Upper lobe of left lung (tissue), 6 donors: ENCODE results near the gene SPATA33. TPM values are rescaled to one million over a fixed set of nuclear protein-coding genes. Genes with fewer than 3 reads are reported as not detected.

Experiments
- ATAC-seq, 2 donors: fragments of 200-7000 bp; cut with Tn5 transposase; one replicate each; pipeline ENCODE4 v1.9.1; 2022; ENCODE audit warnings: mild to moderate bottlenecking in 2 of 2, moderate library complexity in 2 of 2; ENCODE audit not compliant: low FRiP score in 2 of 2
- DNase-seq, 2 donors: peaks; one replicate each; pipeline ENCODE4 v3.0.0-alpha.2; 2019 to 2020
- H3K27ac ChIP-seq, 4 donors: fragments of 200-600 bp; sonication (generic); one replicate each; pipeline ENCODE4 v1.5.1; 2016 to 2019
- H3K27me3 ChIP-seq, 4 donors: fragments of 200-600 bp; sonication (generic); one replicate each; pipeline ENCODE4 v1.5.1; 2017 to 2019
- H3K36me3 ChIP-seq, 4 donors: fragments of 200-600 bp; sonication (generic); one replicate each; pipeline ENCODE4 v1.5.1; 2016 to 2019
- H3K4me1 ChIP-seq, 4 donors: fragments of 200-600 bp; sonication (generic); one replicate each; pipeline ENCODE4 v1.5.1; 2018 to 2019
- H3K4me3 ChIP-seq, 4 donors: fragments of 200-600 bp; sonication (generic); one replicate each; pipeline ENCODE4 v1.5.1; 2017 to 2019; ENCODE audit warnings: mild to moderate bottlenecking in 2 of 4, moderate library complexity in 1 of 4
- H3K9me3 ChIP-seq, 4 donors: fragments of 200-600 bp; sonication (generic); one replicate each; pipeline ENCODE4 v1.5.1; 2018 to 2019
- EP300 ChIP-seq, 4 donors: sonication (generic); formaldehyde crosslinking; IDR thresholded peaks; one replicate each; pipeline ENCODE4 v1.5.1; 2017; ENCODE audit warnings: antibody characterized with exemption in 4 of 4, control low read depth in 2 of 4
- POLR2A ChIP-seq, 4 donors: fragments of 450-650 bp; IDR thresholded peaks; one replicate each; pipeline ENCODE4 v1.5.1; 2016 to 2017; ENCODE audit warnings: antibody characterized with exemption in 4 of 4, mild to moderate bottlenecking in 2 of 4
- POLR2AphosphoS5 ChIP-seq, 2 donors: sonication (generic); formaldehyde crosslinking; IDR thresholded peaks; one replicate each; pipeline ENCODE4 v1.5.1; 2017; ENCODE audit warnings: antibody characterized with exemption in 2 of 2
- WGBS, 2 donors: methylation state at CpG; one replicate each; pipeline ENCODE4 v1.1.5; 2017 to 2018; 5-methylcytosine and 5-hydroxymethylcytosine counted together
- total RNA-seq, 6 donors: library from RNA; depleted of rRNA in 4 of 6; stranded (reverse); fragments of >200 nt in 4 of 6; gene quantifications; one replicate each; pipeline versions ENCODE4 v1.1.0 to v1.2.1, GENCODE V29; 2016 to 2021
- TF ChIP-seq, protein P1 (sequence below), 6 experiments: fragments of 450-650 bp in 4 of 6; fragments of 200-600 bp in 2 of 6; sonication (generic) in 2 of 6; IDR thresholded peaks; one replicate each; pipeline ENCODE4 v1.5.1; 2016 to 2019; ENCODE audit warnings: antibody characterized with exemption in 6 of 6
- donor health status: DM: no; HTN: no; CAD: no; lungs with moderate emphysema.
- donor health status: DM: no; HTN: yes; CAD: no; lungs with severe emphysema.

Gene SPATA33
- total RNA-seq, 6 donors from 2014 or later = 5.8 to 22.0 (median 8.8) TPM

DNA sequence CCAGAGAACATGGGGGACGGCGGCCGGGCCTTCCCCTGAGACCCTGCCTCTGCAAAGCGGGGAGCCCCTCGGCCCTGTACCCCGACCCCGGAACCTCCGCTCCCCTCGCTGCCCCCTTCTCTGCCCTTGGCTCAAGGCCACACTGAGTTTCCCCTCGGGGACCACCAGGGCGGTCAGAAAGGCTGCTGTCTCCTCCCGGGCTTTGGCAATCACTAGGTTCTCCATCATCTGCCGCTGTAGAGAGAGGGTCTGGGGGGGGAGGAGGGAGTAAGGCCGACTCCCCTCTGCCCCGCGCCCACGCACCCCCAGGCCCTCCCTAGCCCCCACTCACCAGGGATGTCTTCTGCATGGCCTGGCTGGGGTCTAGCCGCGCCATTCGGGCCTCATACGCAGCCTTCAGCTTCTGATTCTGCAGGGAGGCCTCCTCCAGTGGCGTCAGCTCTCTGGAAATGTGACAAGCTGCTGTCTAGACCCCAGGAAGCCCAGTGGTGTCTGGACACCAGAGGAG, 54.7 kb downstream of the SPATA33 start:
- no peaks in the 10 kb centered on the region for H3K9me3 ChIP-seq
- H3K36me3 ChIP-seq = peaks cover 0 to 8% (median 0%) of the 10 kb centered on the region in 4 donors
- no peak for TF ChIP-seq POLR2A (IDR thresholded peaks at IDR 0.05)
- no peak for TF ChIP-seq POLR2AphosphoS5 (IDR thresholded peaks at IDR 0.05)
- TF ChIP-seq EP300 (IDR thresholded peaks at IDR 0.05) = no peak
- TF ChIP-seq, protein P1, sequence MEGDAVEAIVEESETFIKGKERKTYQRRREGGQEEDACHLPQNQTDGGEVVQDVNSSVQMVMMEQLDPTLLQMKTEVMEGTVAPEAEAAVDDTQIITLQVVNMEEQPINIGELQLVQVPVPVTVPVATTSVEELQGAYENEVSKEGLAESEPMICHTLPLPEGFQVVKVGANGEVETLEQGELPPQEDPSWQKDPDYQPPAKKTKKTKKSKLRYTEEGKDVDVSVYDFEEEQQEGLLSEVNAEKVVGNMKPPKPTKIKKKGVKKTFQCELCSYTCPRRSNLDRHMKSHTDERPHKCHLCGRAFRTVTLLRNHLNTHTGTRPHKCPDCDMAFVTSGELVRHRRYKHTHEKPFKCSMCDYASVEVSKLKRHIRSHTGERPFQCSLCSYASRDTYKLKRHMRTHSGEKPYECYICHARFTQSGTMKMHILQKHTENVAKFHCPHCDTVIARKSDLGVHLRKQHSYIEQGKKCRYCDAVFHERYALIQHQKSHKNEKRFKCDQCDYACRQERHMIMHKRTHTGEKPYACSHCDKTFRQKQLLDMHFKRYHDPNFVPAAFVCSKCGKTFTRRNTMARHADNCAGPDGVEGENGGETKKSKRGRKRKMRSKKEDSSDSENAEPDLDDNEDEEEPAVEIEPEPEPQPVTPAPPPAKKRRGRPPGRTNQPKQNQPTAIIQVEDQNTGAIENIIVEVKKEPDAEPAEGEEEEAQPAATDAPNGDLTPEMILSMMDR (IDR thresholded peaks at IDR 0.05) = no peak
- no peak overlapping the region for H3K27ac ChIP-seq
- 20% methylated on average over 6 to 21 of the region's 22 CpGs for WGBS, 2 donors
- ATAC-seq (no peak), DNase-seq (peak in 1 of 2 donors; percentile 66)
- H3K4me1 ChIP-seq = peaks cover 9 to 16% (median 12%) of the 10 kb centered on the region in 4 donors
- peak overlapping the region in 3 of 4 donors; percentile 32 to 49 (median 37) for H3K4me3 ChIP-seq
- H3K27me3 ChIP-seq = peaks cover 0 to 7% (median 1%) of the 10 kb centered on the region in 4 donors

DNA sequence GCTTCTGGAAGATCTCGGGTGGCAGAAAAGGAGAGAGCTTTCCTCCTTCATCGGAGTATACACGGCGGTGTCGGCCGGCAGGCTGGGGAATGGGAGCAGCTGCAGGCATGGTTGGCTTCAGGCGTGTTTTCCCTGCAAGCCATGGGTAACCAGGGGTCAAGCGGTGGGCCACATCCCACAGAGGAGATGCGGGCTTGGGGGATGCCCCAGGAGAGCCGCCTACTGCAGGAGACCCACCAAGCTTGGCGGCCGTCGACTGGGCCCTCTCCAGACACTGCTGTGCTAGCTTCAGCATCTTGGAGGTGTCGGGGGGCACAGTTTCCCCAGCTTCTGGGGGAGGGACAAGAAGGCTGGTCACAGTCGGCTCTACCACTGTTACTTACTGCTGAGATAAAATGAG, 58.9 kb downstream of the SPATA33 start:
- TF ChIP-seq POLR2AphosphoS5 (IDR thresholded peaks at IDR 0.05) (no peak), POLR2A (IDR thresholded peaks at IDR 0.05) (no peak), EP300 (IDR thresholded peaks at IDR 0.05) (no peak)
- TF ChIP-seq, protein P1 (IDR thresholded peaks at IDR 0.05) = no peak
- Histone ChIP-seq H3K9me3 (no peaks in the 10 kb centered on the region), H3K27ac (no peak overlapping the region), H3K36me3 (no peaks in the 10 kb centered on the region), H3K4me3 (no peak overlapping the region), H3K4me1 (peaks cover 21 to 34% (median 26%) of the 10 kb centered on the region in 4 donors), H3K27me3 (peaks cover 0 to 8% (median 5%) of the 10 kb centered on the region in 4 donors)
- peak in 1 of 2 donors; percentile 67 for DNase-seq
- ATAC-seq = no peak
- 92 to 95% methylated on average over 11 to 15 of the region's 15 CpGs for WGBS, 2 donors

GRCh38 chr16:89716916-89717687, 59.5 kb downstream of the SPATA33 start:
- peak in 1 of 2 donors; percentile 61 for DNase-seq
- Histone ChIP-seq H3K9me3 (no peaks in the 10 kb centered on the region), H3K4me3 (no peak overlapping the region), H3K4me1 (peaks cover 15 to 31% (median 20%) of the 10 kb centered on the region in 4 donors), H3K27ac (no peak overlapping the region), H3K27me3 (peaks cover 0 to 8% (median 5%) of the 10 kb centered on the region in 4 donors), H3K36me3 (no peaks in the 10 kb centered on the region)
- no peak for ATAC-seq
- TF ChIP-seq POLR2AphosphoS5 (IDR thresholded peaks at IDR 0.05) (no peak), EP300 (IDR thresholded peaks at IDR 0.05) (no peak), POLR2A (IDR thresholded peaks at IDR 0.05) (no peak)
- WGBS, 2 donors = 90 to 93% methylated on average over 20 to 25 of the region's 29 CpGs

DNA sequence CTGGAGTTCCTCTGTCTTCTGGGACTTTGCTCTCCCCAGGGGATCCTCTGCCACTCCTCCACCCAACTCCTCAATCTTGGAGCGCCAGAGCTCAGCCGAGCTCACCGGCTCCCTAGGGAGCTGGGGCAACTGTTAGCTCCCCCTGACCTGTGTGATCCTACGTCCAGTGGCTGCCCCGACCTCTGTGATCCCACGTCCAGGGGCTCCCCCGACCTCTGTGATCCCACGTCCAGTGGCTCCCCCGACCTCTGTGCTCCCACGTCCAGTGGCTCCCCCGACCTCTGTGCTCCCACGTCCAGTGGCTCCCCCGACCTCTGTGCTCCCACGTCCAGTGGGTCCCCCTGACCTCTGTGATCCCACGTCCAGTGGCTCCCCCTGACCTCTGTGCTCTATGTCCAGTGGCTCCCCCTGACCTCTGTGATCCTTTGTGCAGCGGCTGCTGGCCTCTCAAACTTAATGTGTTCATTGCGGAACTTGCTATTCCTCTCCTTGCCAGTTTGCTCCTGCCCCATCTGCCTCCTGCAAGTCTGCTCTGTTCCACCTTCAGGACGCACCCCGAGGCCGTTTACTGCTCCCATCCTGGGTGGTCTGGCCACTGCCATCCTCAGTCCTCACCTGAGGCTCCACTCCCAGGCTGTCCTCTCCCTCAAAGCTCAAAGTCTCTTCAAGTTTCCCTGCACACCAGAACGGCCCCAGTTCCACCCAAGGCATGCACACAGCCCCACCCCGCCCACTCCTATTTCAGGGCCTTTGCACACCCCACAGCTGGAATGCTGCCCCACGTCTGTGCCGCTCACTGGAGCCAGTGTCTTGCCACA, 60.3 kb downstream of the SPATA33 start:
- DNase-seq (peak in 1 of 2 donors; percentile 30), ATAC-seq (no peak)
- WGBS, 2 donors = 87 to 88% methylated on average over 14 to 24 of the region's 24 CpGs
- no peak for TF ChIP-seq POLR2A (IDR thresholded peaks at IDR 0.05)
- H3K4me1 ChIP-seq = peaks cover 19 to 33% (median 24%) of the 10 kb centered on the region in 4 donors
- H3K27ac ChIP-seq = peak overlapping the region in 1 of 4 donors; percentile 98
- H3K9me3 ChIP-seq = no peaks in the 10 kb centered on the region
- peaks cover 0 to 2% (median under 1%) of the 10 kb centered on the region in 4 donors for H3K36me3 ChIP-seq
- H3K4me3 ChIP-seq = no peak overlapping the region
- peaks cover 0 to 8% (median under 1%) of the 10 kb centered on the region in 4 donors for H3K27me3 ChIP-seq

Other genes with a start within 250 kb of the SPATA33 start
- 100 to 1,000 TPM in 5 of 6 donors, 10 to 100 TPM in 1; 92.4 to 313 (median 134) TPM for gene ANKRD11, start 167.3 kb upstream of the SPATA33 start, total RNA-seq
- gene SPG7, start 149.4 kb upstream of the SPATA33 start, total RNA-seq = 100 to 1,000 TPM in 4 of 6 donors, 10 to 100 TPM in 2; 72.6 to 419 (median 111) TPM
- gene RPL13, start 97.2 kb upstream of the SPATA33 start, total RNA-seq = 1,000 to 10,000 TPM; 1,332 to 3,837 (median 2,323) TPM
- gene CPNE7, start 82.1 kb upstream of the SPATA33 start, total RNA-seq = 10 to 100 TPM in 1 of 6 donors, 1 to 10 TPM in 3, not detected in 2; 1.4 to 14.7 (median 3.6) TPM
- gene DPEP1, start 44.2 kb upstream of the SPATA33 start, total RNA-seq = 1 to 10 TPM in 3 of 6 donors, not detected in 3; 1.2 to 2.7 (median 1.5) TPM
- 100 to 1,000 TPM in 1 of 6 donors, 10 to 100 TPM in 5; 51.4 to 117 (median 97.8) TPM for gene CHMP1A, start 128 bp upstream of the SPATA33 start, total RNA-seq
- gene CDK10, start 28.9 kb downstream of the SPATA33 start, total RNA-seq = 100 to 1,000 TPM in 2 of 6 donors, 10 to 100 TPM in 4; 38.4 to 197 (median 85.3) TPM
- 10 to 100 TPM; 11.5 to 49.3 (median 26.5) TPM for gene SPATA2L, start 43.9 kb downstream of the SPATA33 start, total RNA-seq
- gene VPS9D1, start 63.1 kb downstream of the SPATA33 start, total RNA-seq = 10 to 100 TPM in 5 of 6 donors, 1 to 10 TPM in 1; 7.4 to 45.1 (median 20.2) TPM
- 100 to 1,000 TPM in 1 of 6 donors, 10 to 100 TPM in 5; 28.6 to 172 (median 39.0) TPM for gene ZNF276, start 63.7 kb downstream of the SPATA33 start, total RNA-seq
- gene FANCA, start 158.8 kb downstream of the SPATA33 start, total RNA-seq = 10 to 100 TPM in 4 of 6 donors, 1 to 10 TPM in 2; 5.5 to 25.1 (median 12.1) TPM
- 10 to 100 TPM in 4 of 6 donors, 1 to 10 TPM in 2; 6.1 to 52.4 (median 14.7) TPM for gene SPIRE2, start 170.6 kb downstream of the SPATA33 start, total RNA-seq
- gene TCF25, start 215.8 kb downstream of the SPATA33 start, total RNA-seq = 1,000 to 10,000 TPM in 1 of 6 donors, 100 to 1,000 TPM in 5; 132 to 1,060 (median 211) TPM